Neuronal stem cell (in vitro differentiated cells): ENCODE measurements around the gene FOXA2.

Experiments used
- DNase-seq: peaks from one replicate; pipeline ENCODE4 v3.0.0-alpha.2; 2013; ENCODE audit warnings: low spot score
- H2AFZ ChIP-seq: one replicate; pipeline ENCODE4 v1.6.1; 2013; ENCODE audit warnings: mild to moderate bottlenecking, low read length, inconsistent platforms
- H2AK5ac ChIP-seq: 2 replicates; pipeline ENCODE4 v1.6.1; 2013; ENCODE audit warnings: low read depth, mild to moderate bottlenecking, inconsistent platforms, low read length, moderate library complexity, mixed read lengths
- H2BK120ac ChIP-seq: 2 replicates; pipeline ENCODE4 v1.6.1; 2013; ENCODE audit warnings: low read depth, mild to moderate bottlenecking, inconsistent platforms, low read length, moderate library complexity, mixed read lengths
- H2BK12ac ChIP-seq: one replicate; pipeline ENCODE4 v1.6.1; 2013; ENCODE audit warnings: low read length, inconsistent platforms
- H2BK15ac ChIP-seq: 2 replicates; pipeline ENCODE4 v1.6.1; 2013; ENCODE audit warnings: mild to moderate bottlenecking, low read length, inconsistent platforms, mixed read lengths
- H2BK5ac ChIP-seq: one replicate; pipeline ENCODE4 v1.6.1; 2013; ENCODE audit warnings: inconsistent platforms, mild to moderate bottlenecking, low read length, moderate library complexity
- H3K14ac ChIP-seq: one replicate; pipeline ENCODE4 v1.6.1; 2013; ENCODE audit warnings: low read length, inconsistent platforms
- H3K18ac ChIP-seq: 2 replicates; pipeline ENCODE4 v1.6.1; 2013; ENCODE audit warnings: low read length, inconsistent platforms
- H3K23ac ChIP-seq: 2 replicates; pipeline ENCODE4 v1.6.1; 2013; ENCODE audit warnings: low read depth, mild to moderate bottlenecking, mixed read lengths, low read length, inconsistent platforms; ENCODE audit not compliant: poor library complexity
- H3K27ac ChIP-seq: replicated peaks from 3 replicates; pipeline ENCODE4 v1.5.1; 2013; ENCODE audit warnings: low read length, inconsistent platforms
- H3K27me3 ChIP-seq, 3 experiments: 2 replicates each; pipeline ENCODE4 v1.6.1; 2013; ENCODE audit warnings: low read length in 3 of 3, mild to moderate bottlenecking in 2 of 3, inconsistent platforms in 1 of 3, low read depth in 1 of 3, mixed read lengths in 1 of 3, moderate library complexity in 1 of 3; ENCODE audit not compliant: control insufficient read depth in 3 of 3, insufficient read depth in 3 of 3
- H3K36me3 ChIP-seq, 2 donors: replicated peaks in 1 of 2; 2 replicates each; pipeline ENCODE4 v1.6.1; 2013; ENCODE audit warnings: low read length in 2 of 2; ENCODE audit not compliant: control insufficient read depth in 2 of 2, insufficient read depth in 2 of 2
- H3K4ac ChIP-seq: 2 replicates; pipeline ENCODE4 v1.6.1; 2013; ENCODE audit warnings: inconsistent platforms, mild to moderate bottlenecking, low read length, moderate library complexity
- H3K4me1 ChIP-seq, 2 donors: 1 replicate in 1 of 2; 2 replicates in 1 of 2; pipeline ENCODE4 v1.6.1; 2013; ENCODE audit warnings: low read length in 2 of 2, low read depth in 1 of 2; ENCODE audit not compliant: control insufficient read depth in 2 of 2, insufficient read depth in 1 of 2
- H3K4me2 ChIP-seq: one replicate; pipeline ENCODE4 v1.6.1; 2013; ENCODE audit warnings: mild to moderate bottlenecking, low read length, inconsistent platforms; ENCODE audit not compliant: insufficient read depth, poor library complexity, severe bottlenecking
- H3K4me3 ChIP-seq, 2 donors: 2 replicates each; pipeline ENCODE4 v1.5.1; 2013; ENCODE audit warnings: low read length in 2 of 2, mild to moderate bottlenecking in 2 of 2, inconsistent platforms in 1 of 2, moderate library complexity in 1 of 2
- H3K79me1 ChIP-seq: one replicate; pipeline ENCODE4 v1.6.1; 2013; ENCODE audit warnings: low read depth, mild to moderate bottlenecking, inconsistent platforms, low read length, moderate library complexity
- H3K9ac ChIP-seq: one replicate; pipeline ENCODE4 v1.6.1; 2013; ENCODE audit warnings: mild to moderate bottlenecking, low read depth, low read length, inconsistent platforms; ENCODE audit not compliant: poor library complexity
- H3K9me3 ChIP-seq, 2 donors: replicated peaks in 1 of 2; 2 replicates each; pipeline versions ENCODE3 to v1.6.1; 2013; ENCODE audit warnings: low read length in 2 of 2, mild to moderate bottlenecking in 2 of 2, inconsistent platforms in 1 of 2, low read depth in 1 of 2, mixed read lengths in 1 of 2, moderate library complexity in 1 of 2; ENCODE audit not compliant: control insufficient read depth in 2 of 2, insufficient read depth in 1 of 2
- H4K8ac ChIP-seq: one replicate; pipeline ENCODE4 v1.6.1; 2013; ENCODE audit warnings: low read depth, mild to moderate bottlenecking, inconsistent platforms, low read length, moderate library complexity
- H4K91ac ChIP-seq: one replicate; pipeline ENCODE4 v1.6.1; 2013; ENCODE audit warnings: low read length, low read depth, mild to moderate bottlenecking, inconsistent platforms; ENCODE audit not compliant: poor library complexity
- WGBS, 2 donors: extraction: QIAGEN DNeasy Blood & Tissue Kit; methylation state at CpG; one replicate each; pipeline ENCODE4 v1.1.7; 2013; ENCODE audit warnings: missing lambda C conversion rate in 2 of 2, mixed read lengths in 1 of 2; ENCODE audit not compliant: insufficient read length in 2 of 2, insufficient replicate concordance in 1 of 2; ENCODE audit errors: extremely low coverage in 2 of 2; 5-methylcytosine and 5-hydroxymethylcytosine counted together

The FOXA2 gene

GRCh38 chr20:22575087-22575721, 9.2 kb downstream of the FOXA2 start:
- no peak overlapping the region for H3K4me3 ChIP-seq
- no peak overlapping the region for H2BK5ac ChIP-seq
- H2BK12ac ChIP-seq = no peak overlapping the region
- no peak overlapping the region for H3K18ac ChIP-seq
- H3K79me1 ChIP-seq = no peaks in the 10 kb centered on the region
- no peak overlapping the region for H3K14ac ChIP-seq
- WGBS, 2 donors = no CpG with 5 or more reads among the region's 9 CpGs
- H3K4ac ChIP-seq = no peak overlapping the region
- H3K9me3 ChIP-seq = peaks cover 0 to 2% of the 10 kb centered on the region in 2 donors
- H4K91ac ChIP-seq = no peak overlapping the region
- H3K36me3 ChIP-seq = no peaks in the 10 kb centered on the region
- peaks cover 61 to 96% (median 93%) of the 10 kb centered on the region in 3 experiments for H3K27me3 ChIP-seq
- no peak overlapping the region for H3K27ac ChIP-seq
- no peak overlapping the region for H4K8ac ChIP-seq
- DNase-seq = no peak
- no peak overlapping the region for H2AK5ac ChIP-seq
- H2AFZ ChIP-seq = no peak overlapping the region
- H3K4me1 ChIP-seq = peaks cover 0 to 13% of the 10 kb centered on the region in 2 donors
- no peak overlapping the region for H2BK120ac ChIP-seq
- H3K4me2 ChIP-seq = no peak overlapping the region
- no peak overlapping the region for H3K9ac ChIP-seq
- H3K23ac ChIP-seq = no peak overlapping the region
- no peak overlapping the region for H2BK15ac ChIP-seq

GRCh38 chr20:22574545-22575086, 9.8 kb downstream of the FOXA2 start:
- Histone ChIP-seq H2BK12ac (no peak overlapping the region), H3K18ac (no peak overlapping the region), H2BK5ac (no peak overlapping the region), H3K36me3 (no peaks in the 10 kb centered on the region), H2AFZ (no peak overlapping the region), H2AK5ac (no peak overlapping the region), H2BK15ac (no peak overlapping the region), H3K9ac (no peak overlapping the region), H4K91ac (no peak overlapping the region), H3K4me2 (no peak overlapping the region), H2BK120ac (no peak overlapping the region), H3K23ac (no peak overlapping the region), H3K27ac (no peak overlapping the region), H3K79me1 (no peaks in the 10 kb centered on the region), H4K8ac (no peak overlapping the region), H3K27me3 (peaks cover 57 to 96% (median 90%) of the 10 kb centered on the region in 3 experiments), H3K4me3 (no peak overlapping the region), H3K4me1 (peaks cover 0 to 13% of the 10 kb centered on the region in 2 donors), H3K14ac (no peak overlapping the region), H3K4ac (no peak overlapping the region), H3K9me3 (peaks cover 0 to 2% of the 10 kb centered on the region in 2 donors)
- no peak for DNase-seq
- no CpG with 5 or more reads among the region's 4 CpGs for WGBS, 2 donors

GRCh38 chr20:22572491-22572890, 11.9 kb downstream of the FOXA2 start:
- Histone ChIP-seq H3K18ac (peak overlapping the region; percentile 53), H3K4me1 (peaks cover 0 to 3% of the 10 kb centered on the region in 2 donors), H2BK15ac (no peak overlapping the region), H4K91ac (no peak overlapping the region), H4K8ac (no peak overlapping the region), H2BK12ac (no peak overlapping the region), H3K27ac (no peak overlapping the region), H3K4me3 (no peak overlapping the region), H3K4me2 (no peak overlapping the region), H3K79me1 (no peaks in the 10 kb centered on the region), H2BK5ac (no peak overlapping the region), H3K9me3 (peaks cover 0 to 2% of the 10 kb centered on the region in 2 donors), H3K4ac (no peak overlapping the region), H3K27me3 (peaks cover 49 to 98% (median 89%) of the 10 kb centered on the region in 3 experiments), H3K14ac (no peak overlapping the region), H3K9ac (no peak overlapping the region), H2AK5ac (no peak overlapping the region), H3K36me3 (no peaks in the 10 kb centered on the region), H2BK120ac (no peak overlapping the region), H2AFZ (no peak overlapping the region), H3K23ac (no peak overlapping the region)
- no CpG with 5 or more reads among the region's 6 CpGs for WGBS, 2 donors
- DNase-seq = no peak

- no peak overlapping the region for H2BK12ac ChIP-seq
- no peak overlapping the region for H3K27ac ChIP-seq
- H2BK5ac ChIP-seq = no peak overlapping the region
- no peak overlapping the region for H3K4me2 ChIP-seq
- no peak overlapping the region for H2BK120ac ChIP-seq
- peaks cover 46 to 98% (median 89%) of the 10 kb centered on the region in 3 experiments for H3K27me3 ChIP-seq
- H4K8ac ChIP-seq = no peak overlapping the region
- no peak for DNase-seq
- peak overlapping the region; percentile 53 for H3K18ac ChIP-seq
- peaks cover 0 to 2% of the 10 kb centered on the region in 2 donors for H3K9me3 ChIP-seq
- H3K36me3 ChIP-seq = no peaks in the 10 kb centered on the region
- H2AFZ ChIP-seq = no peak overlapping the region
- no peaks in the 10 kb centered on the region for H3K79me1 ChIP-seq
- H3K4me3 ChIP-seq = no peak overlapping the region
- H3K4me1 ChIP-seq = peaks cover 0 to 3% of the 10 kb centered on the region in 2 donors
- no peak overlapping the region for H2BK15ac ChIP-seq
- no peak overlapping the region for H3K23ac ChIP-seq
- H3K14ac ChIP-seq = no peak overlapping the region
- H2AK5ac ChIP-seq = no peak overlapping the region
- no peak overlapping the region for H3K9ac ChIP-seq
- no CpG with 5 or more reads among the region's 3 CpGs for WGBS, 2 donors
- no peak overlapping the region for H3K4ac ChIP-seq
- no peak overlapping the region for H4K91ac ChIP-seq
Measured at GRCh38 chr20:22572023-22572422, 12.3 kb downstream of the FOXA2 start.
